GM18907 (cell line): ENCODE data around the gene NAGPA.

Source experiments
- ATAC-seq: cut with Tn5 transposase; IDR thresholded peaks from one replicate; pipeline ENCODE4 v1.9.1; 2021; ENCODE audit warnings: mild to moderate bottlenecking, moderate library complexity; ENCODE audit not compliant: unreplicated experiment

The NAGPA gene

DNA sequence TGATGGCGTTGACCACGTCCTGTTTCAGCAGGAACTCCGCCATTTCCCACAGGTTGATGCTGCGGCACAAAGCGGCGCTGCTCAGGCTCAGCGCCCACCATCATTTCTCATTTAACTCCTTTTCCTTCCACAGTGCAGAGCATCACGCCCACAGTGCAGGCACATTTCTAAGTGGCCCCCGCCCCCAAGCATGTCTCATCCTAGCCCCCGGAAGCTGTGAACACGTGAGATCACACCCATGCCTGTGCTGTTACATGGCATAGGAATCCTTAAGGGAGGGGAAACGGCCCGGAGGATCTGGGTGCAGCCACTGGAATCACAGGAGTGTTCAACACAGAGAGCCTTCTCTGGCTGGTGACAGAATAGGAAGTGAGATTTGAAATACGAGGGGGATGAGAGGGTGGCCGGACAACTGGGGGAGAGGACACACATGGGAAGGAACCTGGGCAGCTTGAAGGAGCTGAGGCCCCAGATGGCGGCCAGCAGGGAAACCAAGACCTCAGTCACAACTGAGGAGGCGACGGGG, 4.7 kb downstream of the NAGPA start:
- no peak for ATAC-seq

DNA sequence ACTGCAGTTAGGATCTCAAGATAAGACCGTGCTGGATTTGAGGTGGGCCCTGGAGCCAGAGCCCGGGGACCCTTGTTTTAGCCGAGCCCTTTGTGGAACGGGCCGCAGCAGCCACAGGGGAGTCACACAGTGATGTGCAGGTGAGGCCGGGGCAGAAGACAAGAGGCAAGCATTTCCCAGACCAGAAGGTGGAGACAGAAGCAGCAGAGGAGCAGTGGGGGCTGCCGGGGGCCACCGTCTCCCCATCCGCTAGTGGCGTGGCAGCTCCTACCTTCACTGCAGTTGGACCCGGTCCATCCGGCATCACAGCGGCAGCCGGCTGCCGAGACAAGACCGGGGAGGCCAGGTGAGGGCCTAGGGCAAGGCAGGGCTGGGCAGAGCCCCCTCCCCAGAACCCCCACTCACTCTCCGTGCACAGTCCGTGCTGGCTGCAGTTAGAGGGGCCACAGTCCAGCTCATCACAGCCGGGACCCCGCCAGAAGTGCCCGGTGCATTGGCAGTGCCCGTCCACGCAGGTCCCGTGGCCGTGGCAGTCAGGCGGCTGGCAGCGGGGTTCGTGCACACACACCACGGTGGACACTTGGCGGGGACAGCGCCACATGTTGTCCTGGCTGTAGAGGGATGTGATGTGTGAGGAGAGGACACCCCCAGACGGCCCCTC, 6.0 kb downstream of the NAGPA start:
- ATAC-seq = no peak

DNA sequence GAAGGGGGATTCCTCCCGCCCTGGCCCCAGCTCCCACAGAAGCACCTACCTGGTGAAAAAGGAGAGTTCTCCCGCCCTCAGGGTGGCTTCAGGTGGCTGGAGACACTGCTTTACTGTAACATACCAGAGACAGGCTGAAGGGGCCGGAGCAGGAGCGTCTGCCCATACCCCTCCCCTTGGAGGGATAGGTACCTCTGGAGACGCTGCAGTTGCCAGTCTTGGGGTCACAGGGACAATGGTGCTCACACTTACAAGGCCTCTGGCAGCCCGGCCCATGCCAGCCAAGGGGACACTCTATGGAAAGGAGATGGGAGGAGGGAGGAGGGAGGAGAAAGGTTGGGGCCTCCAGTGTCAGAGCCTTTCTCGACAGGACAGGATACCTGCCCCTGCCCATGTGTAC, 6.6 kb downstream of the NAGPA start:
- ATAC-seq = no peak

DNA sequence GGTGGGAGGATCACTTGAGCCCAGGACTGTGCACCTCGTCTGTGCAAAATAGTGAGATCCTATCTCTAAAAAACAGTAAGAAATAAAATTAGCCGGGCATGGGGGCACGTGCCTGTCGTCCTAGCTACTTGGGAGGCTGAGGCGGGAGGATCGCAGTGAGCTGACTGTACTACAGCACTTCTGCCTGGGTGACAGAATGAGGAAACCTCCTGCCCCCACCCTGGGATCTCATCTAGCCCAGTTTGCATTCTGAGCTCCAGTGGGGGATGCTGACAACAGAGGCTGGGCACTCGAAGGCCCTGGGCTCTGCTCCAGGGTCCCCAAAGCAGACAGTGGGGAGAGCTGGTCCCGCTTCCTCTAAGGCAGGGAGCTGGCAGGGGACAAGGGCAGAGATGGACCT, 7.1 kb downstream of the NAGPA start:
- no peak for ATAC-seq

DNA sequence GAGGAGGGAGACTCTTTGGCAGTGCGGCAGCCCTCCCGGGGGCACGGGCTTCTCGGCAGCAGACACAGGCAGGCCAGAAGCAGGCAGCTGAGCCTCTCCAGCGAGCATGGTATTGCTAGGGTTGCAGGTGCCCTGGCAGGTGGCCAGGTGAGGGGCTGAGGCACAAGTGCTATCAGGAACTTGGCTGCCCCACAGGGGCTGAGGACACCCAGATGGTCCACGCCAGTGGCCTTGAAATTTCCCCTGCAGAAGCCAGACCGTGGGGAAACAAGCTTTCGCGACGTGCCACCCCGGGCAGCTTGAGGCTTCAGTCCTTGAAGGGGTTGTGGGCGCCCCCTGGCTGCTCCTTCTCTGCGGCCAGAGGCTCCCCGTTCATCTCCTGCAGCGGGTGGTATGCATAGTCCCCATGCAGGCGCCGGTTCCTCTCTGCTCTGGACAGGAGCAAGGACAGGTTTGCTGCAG, 8.5 kb downstream of the NAGPA start:
- no peak for ATAC-seq

DNA sequence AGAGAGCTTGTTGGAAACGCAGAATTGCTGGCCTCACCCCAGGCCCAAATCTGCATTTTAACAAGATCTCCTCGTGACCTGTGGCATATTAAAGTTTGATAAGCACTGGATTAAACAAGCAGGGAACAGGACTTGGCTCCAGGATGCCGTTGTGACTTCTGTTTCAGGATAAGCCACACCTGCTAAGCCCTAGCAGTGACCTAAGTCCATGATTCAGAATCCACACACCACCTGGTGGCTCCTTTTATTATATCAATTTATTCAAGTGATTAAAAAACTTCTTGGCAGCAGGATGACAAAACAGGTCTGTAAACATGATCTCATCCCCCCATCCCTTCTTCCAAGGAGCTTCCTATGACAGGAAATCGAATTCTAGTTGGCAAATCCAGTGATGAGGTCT, 9.1 kb downstream of the NAGPA start:
- ATAC-seq = no peak

DNA sequence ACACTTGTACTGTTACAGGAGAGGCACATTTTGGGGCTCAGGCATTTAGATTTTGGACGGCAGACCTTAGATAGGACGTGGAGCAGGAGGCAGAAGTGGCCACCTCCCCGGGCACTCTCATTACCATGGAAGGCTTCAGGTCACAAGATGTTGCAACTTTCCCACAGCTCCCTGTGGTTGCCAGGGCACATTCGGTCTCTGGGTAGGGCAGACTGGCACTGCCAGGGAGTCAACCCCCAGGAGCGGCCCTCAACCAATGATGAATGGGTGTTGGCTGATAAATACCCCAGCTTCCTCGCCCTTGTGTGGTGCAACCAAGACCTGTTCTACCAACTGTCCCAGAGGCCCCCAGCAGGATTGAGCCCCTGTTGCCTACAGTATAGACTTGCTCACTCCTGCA, 11.2 kb downstream of the NAGPA start:
- no peak for ATAC-seq

- ATAC-seq = no peak
These were observed 13.2 kb downstream of the NAGPA start for GRCh38 chr16:5020551-5020950.

DNA sequence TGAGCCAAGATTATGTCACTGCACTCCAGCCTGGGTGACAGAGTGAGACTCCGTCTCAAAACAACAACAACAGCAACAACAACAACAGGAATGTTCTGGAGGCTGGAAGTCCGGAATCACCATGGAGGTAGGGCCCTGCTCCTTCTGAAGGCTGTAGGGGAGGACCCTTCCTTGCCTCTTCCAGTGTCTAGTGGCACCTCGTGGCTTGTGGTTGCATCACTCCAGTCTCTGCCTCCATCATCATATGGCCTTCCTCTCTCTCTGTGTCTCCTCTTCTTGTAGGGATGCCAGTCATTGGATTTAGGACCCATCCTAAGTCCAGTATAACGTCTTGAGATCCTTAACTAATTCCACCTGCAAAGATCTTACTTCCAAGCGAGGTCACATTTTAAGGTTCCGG, 14.0 kb downstream of the NAGPA start:
- ATAC-seq = no peak

- no peak for ATAC-seq
These were observed 14.9 kb downstream of the NAGPA start for GRCh38 chr16:5018793-5019192.

DNA sequence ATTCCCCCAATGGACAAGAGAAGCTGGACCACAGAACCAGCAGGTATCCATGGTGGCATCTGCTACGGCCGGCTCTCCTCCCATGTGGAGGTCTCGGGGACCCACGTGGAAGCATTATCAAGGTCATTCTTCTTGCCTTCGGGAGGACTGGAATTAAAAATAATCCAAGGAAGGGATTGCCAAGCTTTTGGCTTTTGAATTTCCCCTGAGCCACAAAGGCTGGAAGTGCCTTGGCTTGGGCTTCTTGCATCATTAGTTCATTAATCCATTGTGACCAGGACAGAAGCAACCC, 16.1 kb downstream of the NAGPA start:
- ATAC-seq = no peak

DNA sequence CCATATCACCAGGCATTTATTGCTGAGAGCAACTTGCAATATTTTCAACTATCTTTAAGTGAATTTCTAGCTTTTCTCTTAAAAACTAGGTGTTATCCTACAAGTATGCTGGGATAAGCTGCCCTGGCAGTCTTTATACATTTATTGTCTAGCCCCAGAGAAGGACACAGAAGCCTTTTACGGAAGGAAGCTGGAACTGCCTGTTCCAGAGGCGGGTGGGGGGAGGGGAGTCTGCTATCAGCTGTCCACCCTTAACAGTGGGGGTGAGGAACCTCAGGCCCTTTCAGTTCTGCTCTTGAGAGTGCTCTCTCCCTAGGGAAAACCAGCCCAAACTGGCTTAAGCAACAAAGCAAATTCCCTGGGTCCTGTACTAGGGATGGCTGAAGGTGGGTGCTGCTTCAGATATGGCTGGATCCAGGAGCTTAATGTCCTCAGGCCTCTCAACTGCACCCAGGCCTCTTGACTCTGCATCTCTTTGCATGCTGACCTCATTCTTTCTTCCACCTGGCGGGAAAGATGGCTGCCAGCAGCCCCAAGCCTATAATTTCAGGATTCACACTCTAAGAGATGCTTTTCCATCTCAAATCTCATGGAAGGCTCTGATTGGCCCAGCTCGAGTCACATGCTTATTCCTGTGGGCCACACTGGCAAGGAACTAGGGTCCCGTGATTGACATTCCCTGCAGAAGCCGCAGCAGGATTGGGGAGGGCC, 16.6 kb downstream of the NAGPA start:
- no peak for ATAC-seq

DNA sequence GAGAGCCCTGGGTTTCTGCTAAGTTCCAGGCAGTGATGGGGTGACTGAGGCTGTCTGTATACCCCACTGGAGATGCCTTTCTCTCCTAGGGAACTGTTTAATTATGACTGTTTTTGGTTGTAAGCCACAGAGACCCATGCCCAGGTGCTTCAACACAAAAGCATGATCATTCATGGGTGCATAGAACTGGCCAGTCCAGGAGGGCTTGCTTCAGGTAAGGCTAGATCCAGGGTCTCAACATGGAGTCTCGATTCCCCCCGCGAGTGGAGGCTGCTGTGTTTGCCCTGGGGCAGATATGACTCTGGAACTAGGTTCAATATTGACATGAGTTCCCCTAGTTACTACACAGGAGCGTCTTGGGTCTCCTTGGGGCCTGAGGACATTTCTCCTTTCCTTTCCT, 17.8 kb downstream of the NAGPA start:
- ATAC-seq = no peak

- no peak for ATAC-seq
These were observed 18.4 kb downstream of the NAGPA start for GRCh38 chr16:5015351-5015750.

GRCh38 chr16:5012887-5013286, 20.8 kb downstream of the NAGPA start:
- ATAC-seq = no peak

DNA sequence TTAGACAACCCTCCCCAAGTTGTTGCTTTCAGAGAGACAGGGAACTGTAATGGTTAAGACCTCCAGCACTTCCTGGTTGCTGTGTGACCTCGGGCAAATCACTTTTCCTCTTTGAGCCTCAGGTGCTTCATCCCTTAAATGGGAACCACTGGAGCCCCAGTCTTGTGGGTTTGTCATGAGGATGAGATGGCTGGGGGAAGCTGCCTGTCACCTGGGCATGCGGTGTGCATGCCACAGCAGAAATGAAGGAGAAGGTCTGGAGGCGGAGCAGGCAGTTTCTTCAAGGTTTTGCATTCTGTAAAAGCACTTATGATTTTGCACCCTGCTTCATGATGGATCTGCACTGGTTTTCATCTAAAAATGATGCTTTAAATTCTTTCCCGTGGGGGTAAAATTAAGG, 22.1 kb downstream of the NAGPA start:
- no peak for ATAC-seq

DNA sequence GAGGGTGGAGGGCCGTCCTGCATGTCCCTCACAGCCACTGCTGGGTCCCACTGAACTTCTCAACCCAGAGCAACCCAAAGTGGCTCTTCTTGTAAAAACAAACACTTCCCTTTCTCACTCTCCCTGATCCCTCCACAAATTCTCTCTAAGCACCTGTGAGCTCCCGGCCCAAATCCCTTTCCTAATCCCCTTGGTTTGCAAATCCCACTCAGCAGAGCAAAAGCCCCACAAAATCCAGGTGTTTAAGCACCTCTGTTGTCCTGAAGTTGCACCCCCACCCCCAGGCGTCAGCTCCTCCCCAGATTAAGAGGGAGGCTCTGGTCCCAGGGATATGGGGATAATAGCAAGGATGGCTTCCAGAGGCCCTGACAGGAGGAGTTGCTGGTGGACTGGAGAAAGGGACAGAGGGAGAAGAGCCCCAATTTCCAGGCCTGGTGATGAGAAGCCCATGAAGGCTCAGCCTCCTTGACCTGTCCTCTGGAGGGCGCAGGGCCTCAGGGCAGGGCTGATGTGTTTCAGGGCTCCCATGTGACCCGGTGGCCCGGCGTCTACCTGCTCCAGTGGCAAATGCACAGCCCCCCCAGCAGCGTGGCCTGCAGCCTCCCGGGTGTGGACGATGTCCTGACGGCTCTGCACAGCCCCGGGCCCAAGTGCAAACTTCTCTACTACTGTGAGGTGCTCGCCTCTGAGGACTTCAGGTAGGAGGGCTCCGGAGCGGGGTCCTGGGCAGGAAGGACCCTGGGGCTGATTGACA, 23.0 kb downstream of the NAGPA start:
- ATAC-seq = no peak

DNA sequence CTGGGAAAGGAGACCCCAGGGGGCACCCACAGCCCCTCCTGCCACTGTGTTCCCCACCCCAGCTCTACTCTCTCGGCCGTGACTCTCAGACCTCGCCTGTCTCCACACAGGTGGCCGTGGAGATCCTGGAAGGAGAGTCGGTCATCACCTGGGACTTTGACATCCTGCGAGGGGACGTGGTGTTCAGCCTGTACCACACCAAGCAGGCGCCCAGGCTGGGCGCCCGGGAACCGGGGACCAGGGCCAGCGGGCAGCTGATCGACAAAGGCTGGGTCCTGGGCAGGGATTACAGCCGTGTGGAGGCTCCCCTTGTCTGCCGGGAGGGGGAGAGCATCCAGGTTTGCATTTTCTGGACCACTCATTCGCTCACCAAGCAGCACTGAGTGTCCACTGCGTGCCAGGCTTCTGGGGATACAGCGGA, 25.4 kb downstream of the NAGPA start:
- ATAC-seq = no peak

- no peak for ATAC-seq
These were observed 26.5 kb downstream of the NAGPA start for GRCh38 chr16:5007256-5007655.

DNA sequence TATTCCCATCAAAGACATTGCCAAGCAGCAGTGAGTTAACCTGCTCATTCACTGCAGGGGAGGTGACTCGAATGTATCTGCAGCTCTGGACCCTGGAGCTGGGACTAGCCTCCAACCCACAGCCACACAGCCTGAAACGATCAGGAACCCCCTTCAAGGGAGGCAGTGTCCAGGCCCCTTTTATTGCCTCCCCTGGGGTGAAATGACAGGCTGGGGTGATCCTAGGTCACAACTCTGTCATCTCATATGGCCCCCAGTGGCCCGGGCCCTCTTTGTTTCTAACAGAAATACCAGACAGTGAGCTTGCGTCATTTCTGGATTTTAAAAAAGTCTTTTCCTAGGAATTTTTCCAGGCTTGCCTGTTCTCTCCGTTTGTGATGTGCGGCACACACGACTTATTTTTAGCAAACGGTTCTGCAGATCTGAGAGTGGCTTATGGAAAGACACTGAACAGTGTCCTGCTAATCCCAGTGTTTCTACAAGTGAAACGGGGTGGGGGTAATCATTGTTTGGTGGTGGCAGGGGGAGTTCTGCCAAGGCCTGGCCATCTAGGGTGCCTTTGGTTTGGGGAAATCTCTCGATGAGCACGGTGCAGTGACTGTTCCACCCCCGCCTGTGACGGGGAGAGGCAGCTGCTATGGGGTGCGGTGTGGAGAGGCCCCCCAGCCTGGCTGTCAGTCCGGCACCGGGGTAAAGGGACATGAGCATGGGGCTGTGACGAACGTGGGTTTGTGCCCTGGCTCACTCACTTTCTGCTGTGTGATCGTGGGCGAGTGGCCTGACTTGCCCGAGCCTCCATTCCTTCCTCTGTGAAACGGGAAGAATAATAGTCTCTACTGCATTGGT, 27.2 kb downstream of the NAGPA start:
- no peak for ATAC-seq

DNA sequence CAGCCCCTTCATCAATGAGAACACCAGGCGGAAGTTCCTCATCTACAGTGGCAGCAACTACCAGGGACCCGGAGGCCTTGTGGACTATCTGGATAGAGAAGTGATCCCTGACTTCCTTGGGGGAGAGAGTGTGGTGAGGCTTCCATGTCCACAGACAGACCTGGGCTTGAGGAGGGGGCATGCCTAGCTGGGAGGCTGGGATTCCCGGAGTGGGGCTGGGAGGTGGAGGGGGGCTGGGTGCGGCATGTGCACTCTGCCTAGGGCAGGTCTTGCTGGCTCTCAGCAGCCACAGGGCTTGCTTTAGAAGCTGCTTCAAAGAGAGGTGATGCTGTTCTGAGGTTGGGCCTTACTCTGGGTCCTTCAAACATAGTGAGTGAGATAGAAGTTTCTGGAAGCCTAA, 27.8 kb downstream of the NAGPA start:
- no peak for ATAC-seq
